GOT3 (cell line): ENCODE measurements around the gene RCSD1.
A peak's percentile ranks its signal among the peaks of the same experiment; 100 is the strongest.
"Not testable (repeated sequence)": the region's sequence is repeated elsewhere in the genome, so short reads cannot be mapped to it uniquely, and the experiment has no call there.

ENCODE experiments used
- DNase-seq: peaks from one replicate; lab custom pipeline; 2025; ENCODE audit warnings: mixed read lengths; lab: John Stamatoyannopoulos, UW

The RCSD1 gene, protein sequence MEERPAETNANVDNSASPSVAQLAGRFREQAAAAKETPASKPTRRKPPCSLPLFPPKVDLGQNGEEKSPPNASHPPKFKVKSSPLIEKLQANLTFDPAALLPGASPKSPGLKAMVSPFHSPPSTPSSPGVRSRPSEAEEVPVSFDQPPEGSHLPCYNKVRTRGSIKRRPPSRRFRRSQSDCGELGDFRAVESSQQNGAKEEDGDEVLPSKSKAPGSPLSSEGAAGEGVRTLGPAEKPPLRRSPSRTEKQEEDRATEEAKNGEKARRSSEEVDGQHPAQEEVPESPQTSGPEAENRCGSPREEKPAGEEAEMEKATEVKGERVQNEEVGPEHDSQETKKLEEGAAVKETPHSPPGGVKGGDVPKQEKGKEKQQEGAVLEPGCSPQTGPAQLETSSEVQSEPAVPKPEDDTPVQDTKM

DNA sequence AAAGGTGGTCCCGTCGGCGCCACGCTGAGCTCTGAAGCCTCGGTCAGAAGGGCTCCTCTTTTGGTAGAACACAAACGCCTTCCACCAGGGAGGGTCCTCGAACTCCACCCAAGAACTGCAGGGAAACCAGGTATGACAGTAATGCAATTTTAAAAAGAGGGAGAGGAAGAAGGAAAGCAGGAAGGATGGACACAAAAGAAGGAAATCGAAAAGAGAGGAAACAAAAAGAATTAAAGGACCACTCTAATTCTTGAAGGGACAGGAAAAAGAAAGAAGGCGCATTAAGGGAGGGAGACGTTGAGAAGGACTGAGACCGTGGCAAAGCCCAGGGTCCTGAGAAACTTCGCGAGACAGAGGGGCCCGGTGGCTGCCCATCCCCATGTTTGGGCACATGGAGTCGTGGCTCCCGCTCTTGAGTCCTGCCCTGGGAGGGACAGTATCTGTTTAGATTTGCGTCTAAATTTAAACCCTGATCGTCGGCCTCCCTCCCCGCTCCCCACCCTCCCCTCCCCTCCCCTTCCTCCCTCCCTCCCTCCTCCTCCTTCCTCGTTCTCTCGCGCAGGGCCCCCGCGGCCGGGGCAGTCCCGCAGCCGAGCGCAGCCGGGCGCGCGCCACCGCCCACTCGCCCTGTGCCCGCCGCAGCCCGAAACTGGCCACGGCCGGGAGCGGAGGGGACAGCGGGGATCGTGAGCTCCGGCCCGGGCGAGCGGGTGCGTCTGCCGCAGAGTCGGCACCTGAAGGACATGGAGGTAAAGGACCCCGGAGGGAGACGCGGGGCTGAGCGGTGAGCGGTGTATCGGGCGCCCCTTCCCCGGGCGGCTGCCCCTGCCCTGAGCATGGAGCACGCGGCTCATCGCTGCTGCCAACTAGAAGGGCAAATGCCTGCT is at the start of gene RCSD1:
Gene RCSD1, plus strand, starts transcription at position 552 of the 887 bp plus-strand sequence. Its CDS starts 192 bp downstream, at position 744.
- no peak for DNase-seq

DNA sequence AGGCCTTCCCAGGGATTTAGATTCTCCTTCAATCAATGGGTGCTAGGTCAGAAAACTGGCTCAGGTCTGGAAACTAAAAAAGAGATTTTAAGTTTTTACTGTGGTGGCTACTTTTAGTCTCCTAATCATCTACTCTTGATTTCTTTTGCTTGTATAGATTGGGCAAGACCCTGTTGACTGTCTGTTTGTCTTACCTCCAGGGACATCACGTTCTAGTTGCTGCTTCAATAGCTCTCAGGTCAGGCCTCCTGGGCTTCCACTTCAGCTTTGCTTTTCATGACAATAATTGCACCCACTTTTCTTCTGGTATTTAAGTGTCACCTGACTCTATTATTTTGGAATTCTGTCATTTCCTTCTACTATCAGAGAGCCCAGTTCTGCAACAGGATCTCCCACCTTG is 48.0 kb upstream of the RCSD1 start:
- no peak for DNase-seq

DNA sequence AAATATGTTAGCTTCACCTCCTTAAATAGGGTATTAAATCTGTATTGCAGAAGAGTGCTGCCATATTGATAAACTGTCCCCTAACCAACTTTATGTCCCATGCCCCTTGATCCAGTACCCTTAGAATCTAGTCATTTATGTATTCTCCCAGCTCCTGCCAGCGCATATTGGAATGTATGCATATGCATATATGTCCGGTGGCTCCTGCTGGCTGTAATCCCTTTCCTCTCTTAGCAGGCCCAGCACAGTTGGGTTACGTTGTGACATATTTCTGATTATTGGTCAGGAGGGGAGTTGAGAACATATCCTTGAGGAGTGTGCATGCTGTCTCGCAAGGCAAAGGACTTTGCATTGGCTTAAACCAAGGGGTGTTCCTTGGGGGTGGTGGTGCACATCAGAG is 47.3 kb upstream of the RCSD1 start:
- DNase-seq = no peak

DNA sequence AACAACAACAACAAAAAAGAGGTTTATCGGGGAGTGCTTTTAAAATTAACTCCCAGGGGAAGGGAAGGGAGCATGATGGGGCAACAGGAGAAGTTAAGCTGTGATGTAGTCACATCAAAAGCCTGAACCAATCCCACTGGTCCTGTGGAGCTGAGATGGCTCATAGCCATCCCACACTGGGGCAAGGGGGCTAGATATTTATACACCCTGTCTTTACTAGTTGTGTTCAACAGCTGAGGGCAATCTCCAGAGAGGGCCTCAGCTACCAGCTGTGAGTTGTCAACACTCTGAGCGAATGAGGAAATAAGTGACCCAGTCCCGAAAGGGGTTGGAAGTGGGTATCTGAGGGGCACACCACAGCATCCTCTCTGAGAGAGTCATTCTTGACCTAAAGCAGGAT is 45.5 kb upstream of the RCSD1 start:
- DNase-seq = no peak

DNA sequence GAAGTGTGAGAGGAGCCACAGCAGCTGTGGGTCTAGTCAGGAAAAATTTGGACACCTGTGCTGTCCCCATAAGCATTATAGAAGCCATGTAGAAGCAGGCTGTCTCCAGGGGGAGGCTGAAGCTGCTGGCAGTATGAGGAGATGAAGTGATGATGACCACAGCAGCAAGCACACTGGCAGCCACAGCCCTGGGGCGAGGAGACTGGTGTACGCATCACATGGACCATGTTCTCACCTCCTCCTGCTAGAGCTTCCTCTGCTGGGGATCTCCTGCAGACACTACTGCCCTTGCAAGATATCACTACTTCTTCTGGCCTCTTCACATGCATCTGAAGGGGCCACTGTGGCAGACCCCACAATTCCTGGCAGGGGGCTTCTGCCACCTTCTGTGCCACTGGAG is 42.7 kb upstream of the RCSD1 start:
- no peak for DNase-seq

DNA sequence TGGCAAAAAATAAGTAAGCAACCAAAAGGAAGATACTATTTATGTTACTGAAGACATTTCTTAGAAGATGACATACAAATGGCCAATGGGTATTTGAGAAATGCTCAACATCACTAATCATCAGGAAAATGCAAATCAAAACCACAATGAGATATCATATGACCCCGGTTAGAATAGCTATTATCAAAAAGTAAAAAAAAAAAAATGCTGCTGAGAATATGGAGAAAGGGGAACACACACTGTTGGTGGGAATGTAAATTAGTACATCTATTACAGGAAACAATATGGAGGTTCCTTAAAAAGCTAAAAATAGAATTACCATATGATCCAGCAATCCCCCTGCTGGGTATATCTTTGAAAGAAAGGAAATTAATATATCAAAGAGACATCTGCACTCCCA is 42.2 kb upstream of the RCSD1 start:
- no peak for DNase-seq

DNA sequence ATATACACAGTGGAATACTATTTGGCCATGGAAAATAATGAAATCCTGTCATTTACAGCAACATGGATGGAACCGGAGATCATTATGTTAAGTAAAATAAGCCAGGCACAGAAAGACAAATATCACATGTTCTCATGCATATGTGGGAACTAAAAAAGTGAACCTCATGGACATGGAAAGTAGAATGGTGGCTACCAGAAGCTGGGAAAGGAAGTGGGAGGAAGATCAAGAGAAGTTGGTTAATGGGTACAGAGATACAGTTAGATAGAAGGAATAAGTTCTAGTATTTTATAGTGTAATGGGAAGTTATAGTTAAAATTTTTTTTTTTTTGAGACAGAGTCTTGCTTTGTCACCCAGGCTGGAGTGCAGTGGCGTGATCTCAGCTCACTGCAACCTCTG is 41.7 kb upstream of the RCSD1 start:
- no peak for DNase-seq

DNA sequence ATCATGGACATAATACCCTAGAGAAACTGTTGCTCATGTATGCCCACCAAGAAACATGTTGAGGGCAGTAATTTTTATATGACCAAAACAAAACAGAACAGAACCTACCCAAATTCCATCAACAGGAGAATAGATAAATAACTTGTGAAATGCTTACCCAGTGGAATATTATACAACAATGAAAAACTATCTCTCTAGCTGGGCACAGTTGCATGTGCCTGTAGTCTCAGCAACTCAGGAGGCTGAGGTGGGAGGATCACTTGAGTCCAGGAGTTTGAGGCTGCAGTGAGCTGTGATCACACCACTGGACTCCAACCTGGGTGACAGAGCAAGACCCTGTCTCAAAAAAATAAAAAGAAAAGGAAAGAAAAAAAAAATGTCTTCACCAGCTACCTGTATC is 37.6 kb upstream of the RCSD1 start:
- no peak for DNase-seq

DNA sequence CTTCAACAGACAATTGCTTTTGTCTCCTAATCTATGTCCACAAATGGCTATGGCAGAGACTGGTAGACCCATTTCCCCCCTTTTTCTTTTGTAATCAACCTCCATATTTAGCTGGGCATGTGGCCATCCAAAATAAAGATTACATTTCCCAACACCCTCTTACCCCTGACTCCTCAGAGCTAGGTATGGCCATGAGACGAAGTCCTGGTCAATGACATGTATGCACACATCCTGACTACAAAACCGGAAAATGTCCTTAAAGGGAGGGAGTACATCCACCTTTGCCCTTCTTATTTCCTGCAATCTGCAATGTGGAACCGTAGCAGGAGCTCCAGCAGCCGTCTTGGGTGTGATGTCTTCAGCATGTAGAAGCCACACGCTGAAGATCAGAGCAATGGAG is 36.2 kb upstream of the RCSD1 start:
- no peak for DNase-seq

DNA sequence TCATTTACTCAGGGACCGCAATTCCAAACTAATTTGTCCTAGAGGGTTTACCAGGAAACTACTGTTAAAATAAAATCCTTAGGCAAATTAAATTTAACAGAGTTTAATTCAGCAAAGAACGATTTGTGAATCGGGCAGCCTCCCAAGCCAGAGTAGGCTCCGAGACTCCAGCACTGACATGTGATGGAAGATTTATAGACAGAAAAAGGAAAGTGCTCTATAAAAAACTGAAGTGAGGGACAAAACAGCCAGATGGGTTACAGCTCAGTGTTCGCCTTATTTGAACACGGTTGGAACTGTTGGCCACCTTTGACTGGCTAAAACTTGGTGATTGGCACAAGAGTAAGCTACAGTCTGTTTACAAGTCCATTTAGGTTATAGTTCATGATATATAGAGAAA is 35.2 kb upstream of the RCSD1 start:
- no peak for DNase-seq

DNA sequence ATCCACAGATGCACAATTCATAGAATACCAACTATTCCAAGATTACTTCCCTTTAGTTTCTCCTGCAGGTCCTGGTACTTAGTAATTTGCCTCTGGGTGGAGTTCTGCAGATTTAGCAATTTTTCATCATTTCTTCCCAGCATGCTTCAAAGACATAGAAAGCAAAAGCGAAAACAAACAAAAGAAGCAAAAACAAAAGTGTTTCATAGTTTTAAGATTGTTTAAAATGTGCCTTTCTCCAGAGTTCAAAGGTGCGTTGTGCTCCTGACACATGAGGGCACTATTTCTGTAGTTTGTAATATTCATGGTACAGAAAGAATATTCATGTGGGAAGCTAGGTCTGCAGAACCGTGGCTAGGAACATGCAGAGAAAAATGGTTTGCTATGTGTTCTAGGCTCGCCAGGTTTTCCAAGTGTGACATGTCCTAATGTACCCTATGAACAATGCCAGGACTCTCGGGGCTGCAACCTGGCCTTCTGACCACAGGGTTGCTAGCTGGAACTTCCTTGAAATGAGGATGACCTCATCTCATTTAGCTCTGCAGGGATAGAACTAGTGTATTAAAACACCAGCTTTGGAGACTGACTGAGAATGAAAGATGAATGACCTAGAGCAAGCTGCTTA is 30.0 kb upstream of the RCSD1 start:
- peak; percentile 29 for DNase-seq

DNA sequence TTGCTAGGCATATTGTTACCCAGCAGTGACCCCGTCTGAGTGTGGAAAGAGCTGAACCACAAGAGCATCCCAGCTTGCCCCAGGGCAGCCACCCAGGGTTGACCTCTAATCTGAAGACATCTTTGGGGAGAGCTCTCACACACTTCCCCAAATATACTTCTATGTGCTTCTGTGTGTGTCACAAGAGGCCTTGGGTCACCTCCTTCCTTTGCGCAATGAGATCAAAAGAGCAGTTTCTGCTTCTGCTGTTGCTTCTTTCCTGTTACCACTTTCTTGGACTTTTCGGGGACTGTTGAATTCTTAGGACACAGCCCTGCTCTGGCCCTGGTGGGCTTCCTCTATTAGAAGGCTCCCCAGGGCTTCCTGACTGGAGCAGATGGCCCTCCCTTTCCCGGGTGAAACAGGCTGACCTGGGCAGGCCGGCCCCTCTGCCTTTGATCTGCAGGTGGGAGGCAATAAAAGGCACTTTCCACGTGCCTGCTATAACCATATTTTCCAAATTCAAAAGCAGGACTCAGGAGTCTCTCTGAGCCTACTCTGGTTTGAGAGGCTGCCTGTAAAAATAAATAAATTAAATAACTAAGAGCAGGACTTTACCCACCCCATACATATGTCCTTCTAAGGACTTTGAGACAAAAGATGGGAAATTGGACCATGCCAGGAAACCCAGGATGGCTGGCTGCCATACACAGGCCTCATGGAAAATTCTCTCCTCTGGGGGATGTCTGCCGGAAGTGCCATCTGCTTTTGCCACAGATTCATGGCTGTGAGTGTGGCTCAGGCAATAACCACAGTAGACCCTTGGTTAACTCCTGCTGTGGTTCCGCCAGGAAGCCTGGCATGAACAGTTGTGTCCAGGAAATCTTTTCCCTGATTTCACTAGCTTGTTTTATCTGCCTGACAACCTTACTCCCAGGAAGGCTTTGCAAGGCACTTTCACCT is 28.3 kb upstream of the RCSD1 start:
- DNase-seq = no peak

DNA sequence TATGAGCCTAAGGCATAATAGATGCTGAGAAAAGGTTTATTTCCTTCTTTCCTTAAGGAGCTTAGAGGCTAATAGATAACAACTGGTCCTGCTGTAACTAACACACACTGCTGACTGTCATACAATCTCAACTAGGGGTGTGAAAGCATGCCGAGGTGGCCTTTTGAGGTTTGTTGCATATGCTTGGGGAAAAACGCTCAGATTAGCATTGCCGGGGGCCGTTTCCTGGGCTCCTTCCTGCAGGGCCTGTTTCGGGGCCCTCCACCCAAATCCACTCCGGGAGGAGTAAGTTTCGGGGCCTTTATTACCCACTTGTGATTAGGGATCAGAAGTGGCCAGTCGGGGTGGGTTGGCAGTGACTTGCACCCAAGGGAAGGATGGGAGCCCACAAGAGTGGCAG is 27.2 kb upstream of the RCSD1 start:
- DNase-seq = no peak

DNA sequence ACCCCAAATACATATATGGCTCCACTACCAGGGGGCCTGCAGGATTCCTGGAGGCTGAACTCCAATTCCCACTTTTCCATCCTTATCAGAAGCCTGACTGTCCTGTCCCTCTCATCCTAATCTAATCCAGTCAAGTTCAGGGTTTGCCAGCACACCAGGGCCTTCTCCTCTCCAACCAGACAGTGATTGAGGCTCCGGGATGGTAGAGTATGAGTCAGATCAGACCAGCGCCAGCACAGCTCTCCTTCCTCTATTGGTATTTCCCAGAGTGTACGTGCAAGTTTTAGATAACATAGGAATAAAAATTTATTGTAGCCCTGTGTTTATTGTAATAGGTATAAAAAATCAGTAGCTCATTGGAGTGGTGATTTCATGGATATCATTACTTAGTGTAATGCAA is 24.5 kb upstream of the RCSD1 start:
- no peak for DNase-seq

DNA sequence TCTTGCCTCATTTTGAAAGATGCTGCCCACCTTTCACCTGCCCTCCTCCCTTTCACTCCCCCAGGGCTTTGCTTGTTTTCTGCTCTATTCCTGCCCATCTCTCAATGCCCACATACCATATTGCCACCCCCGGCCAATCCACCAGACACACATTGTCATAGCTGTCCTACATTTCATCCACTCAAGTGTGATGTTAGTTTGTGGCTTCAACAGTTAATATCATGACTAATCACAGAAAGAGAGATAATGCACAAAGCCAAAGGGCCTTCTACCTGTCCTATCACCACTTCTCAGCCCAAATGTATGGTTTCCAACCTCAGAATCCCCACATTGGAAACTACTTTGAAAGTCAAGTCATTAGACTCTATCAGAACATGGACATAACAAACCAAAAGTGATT is 18.0 kb upstream of the RCSD1 start:
- DNase-seq = no peak

DNA sequence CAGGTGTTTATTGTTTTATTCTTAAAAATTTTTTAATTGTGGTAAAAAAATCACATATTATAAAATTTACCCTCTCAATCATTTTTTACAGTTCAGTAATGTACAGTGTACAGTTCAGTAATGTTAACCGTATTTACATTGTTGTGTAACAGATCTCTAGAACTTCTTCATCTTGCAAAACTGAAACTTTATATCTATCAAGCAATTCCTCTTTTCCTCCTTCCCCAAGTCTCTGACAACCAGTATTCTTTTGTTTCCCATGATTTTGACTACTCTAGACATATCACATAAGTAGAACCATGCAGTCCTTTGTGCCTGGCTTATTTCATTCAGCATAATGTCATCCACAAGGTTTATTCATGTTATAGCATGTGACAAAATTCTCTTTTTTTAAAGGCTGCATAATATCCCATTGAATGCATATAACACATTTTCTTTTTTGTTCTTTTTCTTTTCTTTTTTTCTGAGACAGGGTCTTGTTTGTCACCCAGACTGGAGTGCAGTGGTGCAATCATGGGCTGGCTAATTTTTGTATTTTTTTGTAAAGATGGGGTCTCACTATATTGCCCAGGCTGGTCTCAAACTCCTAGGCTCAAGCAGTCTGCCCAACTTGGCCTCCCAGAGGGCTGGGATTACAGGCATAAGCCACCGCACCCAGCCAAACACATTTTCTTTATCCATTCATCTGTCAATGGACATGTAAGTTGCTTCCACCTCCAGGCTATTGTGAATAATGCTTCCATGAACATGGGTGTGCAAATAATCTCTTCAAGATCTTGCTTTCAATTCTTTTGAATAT is 17.2 kb upstream of the RCSD1 start:
- DNase-seq = no peak

DNA sequence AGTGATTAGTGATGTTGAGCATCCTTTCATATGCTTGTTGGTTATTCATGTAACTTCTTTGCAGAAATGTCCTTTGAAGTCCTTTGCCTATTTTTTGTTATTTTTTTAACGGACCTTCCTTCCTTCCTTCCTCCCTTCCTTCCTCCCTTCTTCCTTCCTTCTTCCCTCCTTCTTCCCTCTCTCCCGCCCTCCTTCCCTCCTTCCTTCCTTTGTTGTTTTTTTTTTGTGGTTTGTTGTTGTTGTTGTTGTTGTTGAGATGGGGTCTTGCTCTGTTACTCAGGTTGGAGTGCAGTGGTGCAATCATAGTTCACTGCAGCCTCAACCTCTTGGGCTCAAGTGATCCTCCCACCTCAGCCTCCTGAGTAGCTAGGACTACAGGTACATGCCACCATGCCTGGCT is 16.0 kb upstream of the RCSD1 start:
- not testable (repeated sequence) for DNase-seq

DNA sequence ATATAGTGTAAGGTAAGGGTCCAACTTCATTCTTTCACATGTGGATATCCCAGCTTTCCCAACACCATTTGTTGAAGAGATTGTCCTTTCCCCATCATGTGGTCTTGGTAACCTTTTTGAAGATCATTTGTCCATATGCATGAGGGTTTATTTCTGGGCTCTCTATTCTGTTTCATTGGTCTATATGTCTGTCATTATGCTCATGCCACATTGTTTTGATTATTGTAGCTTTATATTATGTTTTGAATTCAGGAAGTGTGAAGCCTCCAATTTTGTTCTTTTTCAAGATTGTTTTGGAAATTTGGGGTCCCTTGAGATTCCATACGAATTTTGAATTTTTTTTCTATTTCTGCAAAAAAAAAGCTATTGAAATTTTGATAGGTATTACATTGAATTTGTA is 15.2 kb upstream of the RCSD1 start:
- no peak for DNase-seq

DNA sequence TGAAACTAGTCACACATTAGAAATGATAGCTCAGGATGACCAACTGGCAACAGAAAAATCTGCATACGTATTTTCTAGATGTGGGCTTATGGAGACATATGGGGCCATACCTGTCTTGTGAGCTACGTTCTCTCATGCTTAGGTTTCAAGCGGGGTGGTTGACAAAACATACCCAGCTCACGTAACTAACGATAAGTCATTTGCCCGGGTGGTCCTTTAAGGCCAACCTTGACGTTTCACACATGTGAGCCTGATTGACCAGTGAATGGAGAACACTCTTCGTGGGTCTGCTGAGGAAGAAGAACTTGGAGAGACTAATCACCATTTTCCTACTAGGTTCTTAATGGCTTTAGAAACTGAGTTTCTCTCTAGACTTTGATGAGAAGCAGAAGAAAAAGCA is 13.5 kb upstream of the RCSD1 start:
- no peak for DNase-seq
